Raji (cell line): ENCODE measurements around the gene RIN3.

Source experiments
- POLR2A ChIP-seq: IDR thresholded peaks from 2 replicates; pipeline ENCODE4 v1.6.1; 2011; ENCODE audit warnings: low read depth, low read length, control low read depth; ENCODE audit not compliant: insufficient read depth

The RIN3 gene

GRCh38 chr14:92531106-92531873 lies 17.7 kb downstream of the RIN3 start:
- no peak for TF ChIP-seq POLR2A

- no peak for TF ChIP-seq POLR2A
Measured at GRCh38 chr14:92532490-92533163, 19.0 kb downstream of the RIN3 start.

DNA sequence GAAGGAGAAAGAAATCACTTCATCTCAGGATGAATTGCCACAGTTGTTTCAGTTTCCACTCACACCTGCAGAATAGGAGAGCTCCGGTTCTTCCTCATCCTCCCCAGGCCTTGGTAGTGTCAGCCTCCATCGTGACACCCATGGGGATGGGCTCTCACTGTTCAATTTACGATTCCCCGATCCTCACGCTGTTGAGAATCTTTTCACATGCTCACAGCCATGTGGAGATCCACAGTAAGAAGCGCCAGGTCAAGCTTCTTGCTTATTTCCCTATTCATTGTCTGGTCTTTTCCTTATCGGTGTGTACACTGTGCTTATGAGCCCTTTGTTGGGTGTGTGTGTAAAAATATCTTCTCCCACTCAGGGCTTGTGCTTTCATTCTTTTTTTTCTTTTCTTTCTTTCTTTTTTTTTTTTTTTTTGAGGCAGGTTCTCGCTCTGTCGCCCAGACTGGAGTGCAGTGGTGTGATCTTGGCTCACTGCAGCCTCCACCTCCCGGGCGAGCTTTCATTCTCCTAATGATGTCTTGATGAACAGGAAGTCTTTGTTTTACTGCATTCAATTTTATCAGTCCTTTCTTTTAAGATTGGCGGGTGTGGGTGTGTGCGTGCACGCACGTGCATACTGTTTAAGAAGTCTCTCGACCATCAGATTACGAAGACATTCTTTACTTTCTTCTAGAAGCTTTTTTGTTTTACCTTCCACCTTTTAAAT lies 21.5 kb downstream of the RIN3 start:
- TF ChIP-seq POLR2A: no peak

DNA sequence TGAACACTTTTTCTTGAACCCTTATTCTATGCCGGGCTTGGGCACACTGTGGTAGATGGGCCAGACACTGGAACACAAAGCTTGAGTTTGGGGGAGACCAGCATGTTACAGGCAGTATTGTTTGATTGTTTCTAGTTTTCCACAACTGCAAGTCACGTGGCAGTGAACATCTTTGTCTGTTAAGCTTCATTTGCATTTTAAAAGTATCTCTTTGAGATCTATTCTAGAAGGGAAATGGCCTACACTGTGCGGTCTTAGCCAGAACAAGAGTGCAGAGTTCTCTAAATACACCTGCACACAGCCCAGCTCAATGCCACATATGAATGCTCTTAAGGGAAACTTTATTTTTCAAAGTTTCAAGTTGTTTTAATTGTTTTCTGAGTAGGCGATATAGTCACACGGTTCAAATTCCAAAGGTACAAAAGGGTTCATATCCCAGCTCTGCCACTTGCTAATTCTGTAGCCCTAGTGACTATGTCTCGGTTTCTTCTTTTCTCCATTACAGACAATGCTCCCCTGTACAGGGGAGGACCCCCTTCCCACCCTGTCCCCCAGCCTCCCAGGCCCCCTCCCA lies 24.9 kb downstream of the RIN3 start:
- TF ChIP-seq POLR2A: no peak

DNA sequence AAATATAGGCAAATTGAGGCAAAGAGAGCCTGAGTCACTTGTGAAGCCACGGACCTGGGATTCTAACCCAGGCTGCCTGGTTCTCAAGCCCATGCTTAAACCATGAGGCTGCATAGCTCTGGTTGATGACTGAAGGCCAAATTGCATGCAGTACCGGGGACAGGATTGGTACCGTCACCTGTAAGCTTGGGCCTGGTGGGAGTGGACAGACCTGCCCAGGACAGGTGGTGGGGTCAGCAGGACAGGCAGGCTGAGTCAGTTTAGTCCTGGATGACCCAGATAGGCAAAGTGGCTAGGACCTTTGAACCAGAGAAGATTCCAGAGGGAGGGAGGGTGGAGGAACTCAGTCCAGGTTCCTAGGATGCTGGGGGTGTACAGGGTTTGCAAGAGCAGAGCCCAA lies 25.8 kb downstream of the RIN3 start:
- TF ChIP-seq POLR2A: no peak

DNA sequence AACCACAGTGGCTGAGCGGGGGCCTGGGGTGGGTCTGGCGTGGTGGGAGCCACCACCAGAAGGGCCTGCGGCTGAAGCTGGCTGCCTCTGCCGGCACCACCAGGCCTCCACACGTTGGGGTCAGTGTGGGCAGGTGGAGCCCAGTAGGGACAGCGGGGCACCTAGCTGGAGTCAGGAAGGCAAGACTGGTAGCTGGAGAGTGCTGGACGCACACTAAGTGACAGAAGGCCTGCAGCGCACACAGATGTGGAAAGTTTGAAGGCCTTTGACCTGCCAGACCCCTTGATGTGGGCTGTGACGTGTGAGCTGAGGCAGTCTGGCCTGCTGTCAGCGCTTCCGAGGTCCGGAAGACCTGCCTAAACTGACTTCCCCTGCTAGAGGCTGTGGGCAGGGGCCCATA lies 26.3 kb downstream of the RIN3 start:
- no peak for TF ChIP-seq POLR2A

DNA sequence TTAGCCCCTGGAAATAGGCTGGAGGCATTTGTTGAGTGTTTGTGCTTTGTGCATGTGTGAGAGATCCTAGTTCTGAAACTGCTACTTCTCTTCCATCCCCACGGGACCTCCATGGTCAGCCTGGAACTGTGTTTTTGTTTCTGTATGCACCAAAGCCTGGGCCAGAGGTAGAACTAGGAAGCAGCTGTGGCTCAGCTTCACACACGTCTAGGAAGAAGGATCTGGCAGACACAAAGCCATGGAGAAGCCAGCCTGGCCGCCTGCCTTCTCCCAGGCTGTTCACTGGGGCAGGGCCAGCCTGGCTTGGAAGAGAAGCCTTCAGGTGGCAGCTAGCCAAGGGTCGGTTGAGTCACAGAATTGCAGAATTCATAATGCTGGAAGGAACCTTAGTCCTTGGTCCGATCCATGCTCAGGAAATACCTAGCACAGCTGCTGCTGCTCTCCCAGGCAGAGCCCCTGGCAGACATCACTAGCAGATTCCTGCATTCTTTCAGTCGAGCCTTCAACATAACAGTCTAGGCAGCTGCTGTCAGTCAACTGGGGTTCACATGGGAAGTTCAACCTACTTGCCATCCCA lies 27.0 kb downstream of the RIN3 start:
- no peak for TF ChIP-seq POLR2A

DNA sequence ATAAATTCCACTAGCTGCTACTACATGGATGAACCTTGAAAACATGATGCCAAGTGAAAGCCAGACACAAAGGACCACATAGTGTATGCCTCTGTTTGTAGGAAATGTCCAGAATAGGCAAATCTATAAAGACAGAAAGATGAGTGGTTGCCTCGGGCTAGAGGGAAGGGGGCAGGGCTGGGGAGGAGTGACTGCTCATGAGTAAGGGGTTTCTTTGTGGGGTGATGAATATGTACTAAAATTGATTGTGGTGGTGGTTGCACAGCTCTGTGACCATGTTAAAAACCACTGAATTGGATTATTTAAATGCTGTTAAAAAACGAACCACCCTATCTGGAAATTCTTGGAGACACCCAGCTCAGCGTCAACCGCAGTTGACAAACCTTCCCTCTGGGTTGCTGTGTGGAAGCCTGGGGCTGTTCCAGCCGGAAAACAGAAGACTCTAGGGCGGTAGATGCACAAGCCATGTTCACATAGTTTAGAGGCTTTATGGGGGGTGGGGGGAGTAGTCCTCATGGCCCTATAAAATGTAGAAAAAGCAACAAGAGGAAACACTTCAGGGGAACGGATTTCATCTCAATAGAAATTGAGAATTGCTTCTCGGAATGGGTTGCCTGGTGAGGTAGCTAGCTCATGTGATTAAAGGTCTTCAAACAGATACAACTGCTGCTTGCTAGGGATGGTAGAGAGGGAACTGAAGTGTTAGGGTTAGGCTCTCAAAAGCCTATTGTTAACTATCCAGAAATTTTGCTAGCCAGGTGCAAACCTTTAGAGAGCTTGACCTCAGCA lies 29.4 kb downstream of the RIN3 start:
- TF ChIP-seq POLR2A: no peak

GRCh38 chr14:92544051-92544720 lies 30.6 kb downstream of the RIN3 start:
- TF ChIP-seq POLR2A: no peak

- no peak for TF ChIP-seq POLR2A
Measured at GRCh38 chr14:92546347-92547053, 32.9 kb downstream of the RIN3 start.

GRCh38 chr14:92549105-92549858 lies 35.7 kb downstream of the RIN3 start:
- TF ChIP-seq POLR2A: no peak

- no peak for TF ChIP-seq POLR2A
Measured at GRCh38 chr14:92549859-92550230, 36.3 kb downstream of the RIN3 start.
